ENCODE data around the gene BMERB1.
"Not testable (repeated sequence)": the region's sequence is repeated elsewhere in the genome, so short reads cannot be mapped to it uniquely, and the experiment has no call there.

The BMERB1 gene

GRCh38 chr16:15597822-15598647 lies 163.6 kb downstream of the BMERB1 start:
- no peak for DNase-seq

DNA sequence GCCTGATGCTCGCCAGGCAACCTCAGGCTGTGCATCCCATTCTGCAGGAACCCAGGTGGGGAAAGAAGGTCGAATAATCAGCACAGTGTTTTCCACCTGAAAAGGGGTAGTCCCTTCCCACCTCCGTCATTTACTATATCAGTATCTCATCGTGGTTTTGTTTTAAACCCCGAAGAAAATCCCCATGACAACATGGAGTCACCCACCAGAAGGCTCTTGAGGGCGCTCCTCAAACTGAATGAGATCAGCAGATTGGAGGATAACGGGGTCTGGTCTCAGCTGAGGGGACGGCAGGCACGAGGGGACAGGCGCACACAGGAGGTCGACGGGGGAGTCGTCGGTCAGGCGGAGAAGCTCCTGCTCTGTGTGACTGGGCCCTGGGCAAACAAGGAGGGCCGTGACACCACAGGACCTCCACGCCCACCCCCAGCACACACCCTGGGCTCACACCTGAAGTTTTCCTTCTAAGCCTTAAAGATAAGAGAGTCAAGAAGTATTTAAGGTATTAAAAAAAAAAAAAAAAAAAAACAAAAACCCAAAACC lies 164.3 kb downstream of the BMERB1 start:
- DNase-seq, result no peak

- DNase-seq, result no peak
These were observed 165.1 kb downstream of the BMERB1 start for GRCh38 chr16:15599303-15600070.

DNA sequence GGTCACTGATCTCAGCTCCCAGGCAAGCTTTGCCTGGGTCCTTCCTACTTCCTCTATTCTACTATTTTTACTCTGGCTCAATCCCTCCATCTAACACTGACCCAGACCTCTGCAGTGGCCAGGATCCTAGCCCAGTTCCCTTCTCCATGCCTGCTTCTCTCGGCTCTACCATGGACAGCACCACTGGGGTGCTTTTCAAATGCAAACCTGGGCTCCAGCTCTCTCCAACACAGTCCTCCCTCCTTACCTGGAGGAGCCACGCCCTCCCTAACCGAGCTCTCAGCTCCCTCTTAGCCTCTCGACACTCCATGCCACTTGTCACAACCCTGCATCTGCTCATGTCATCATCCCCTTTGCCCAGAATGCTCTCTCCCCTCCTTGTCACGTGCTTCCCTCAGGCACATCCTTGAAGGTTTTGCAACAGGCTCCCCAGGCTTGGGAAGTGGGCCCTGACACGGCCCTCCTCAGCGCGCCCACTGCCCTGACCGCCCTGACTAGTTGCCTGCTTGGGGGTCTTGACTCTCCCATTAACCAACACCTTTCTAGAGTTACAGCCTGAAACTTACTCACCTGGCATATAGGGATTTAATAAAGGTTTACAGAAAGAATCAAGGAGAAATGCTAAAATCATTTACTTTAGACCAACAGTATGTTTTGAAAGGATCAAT lies 167.0 kb downstream of the BMERB1 start:
- no peak for DNase-seq

- DNase-seq, result no peak
These were observed 168.1 kb downstream of the BMERB1 start for GRCh38 chr16:15602285-15603044.

DNA sequence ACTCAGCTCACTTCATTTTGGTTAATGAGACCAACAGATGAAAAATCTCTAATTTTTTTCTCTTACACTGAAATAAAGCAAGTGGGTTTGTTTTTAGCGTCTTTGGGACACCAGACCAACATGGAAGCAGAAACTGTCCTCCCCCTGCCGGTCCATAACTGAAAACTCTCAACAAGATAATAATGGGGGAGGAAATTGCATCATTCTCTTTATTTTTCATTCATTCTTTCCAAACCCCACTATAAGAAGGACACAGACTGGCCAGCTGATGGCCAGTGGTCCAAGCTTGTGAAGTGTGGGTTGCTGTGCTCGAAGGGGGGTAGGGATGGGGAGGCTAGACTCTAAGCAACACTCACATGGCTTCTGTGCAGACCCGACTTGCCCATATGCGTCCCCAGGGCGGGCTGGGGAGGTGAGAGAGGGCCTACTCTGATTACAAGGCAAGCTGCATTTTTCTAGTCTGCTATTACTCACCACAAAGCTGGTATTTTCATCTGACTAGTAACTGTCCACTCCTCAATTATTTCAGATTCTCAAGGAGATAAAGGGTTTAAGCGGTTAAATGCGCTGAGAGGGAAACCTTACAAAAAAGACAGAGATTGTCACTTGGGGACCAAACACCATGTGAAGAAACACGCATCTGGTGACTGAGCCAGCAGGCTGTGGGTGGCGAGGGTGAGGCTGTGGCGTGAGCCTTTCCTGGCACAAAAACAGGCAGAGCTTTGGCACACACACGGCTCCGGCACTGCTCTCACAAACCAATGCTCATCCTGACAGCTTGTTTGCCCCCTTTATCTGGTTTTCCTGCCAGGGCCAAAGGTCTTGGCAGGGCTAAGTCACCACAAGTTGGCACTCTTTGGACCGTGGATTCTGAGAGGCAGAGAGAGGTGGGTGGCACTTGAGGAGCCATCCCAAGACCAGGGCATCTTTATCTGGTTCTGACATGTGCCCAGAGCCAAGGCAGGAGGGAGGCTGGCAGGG lies 170.4 kb downstream of the BMERB1 start:
- no peak for DNase-seq

- no peak for DNase-seq
These were observed 171.6 kb downstream of the BMERB1 start for GRCh38 chr16:15605839-15606517.

DNA sequence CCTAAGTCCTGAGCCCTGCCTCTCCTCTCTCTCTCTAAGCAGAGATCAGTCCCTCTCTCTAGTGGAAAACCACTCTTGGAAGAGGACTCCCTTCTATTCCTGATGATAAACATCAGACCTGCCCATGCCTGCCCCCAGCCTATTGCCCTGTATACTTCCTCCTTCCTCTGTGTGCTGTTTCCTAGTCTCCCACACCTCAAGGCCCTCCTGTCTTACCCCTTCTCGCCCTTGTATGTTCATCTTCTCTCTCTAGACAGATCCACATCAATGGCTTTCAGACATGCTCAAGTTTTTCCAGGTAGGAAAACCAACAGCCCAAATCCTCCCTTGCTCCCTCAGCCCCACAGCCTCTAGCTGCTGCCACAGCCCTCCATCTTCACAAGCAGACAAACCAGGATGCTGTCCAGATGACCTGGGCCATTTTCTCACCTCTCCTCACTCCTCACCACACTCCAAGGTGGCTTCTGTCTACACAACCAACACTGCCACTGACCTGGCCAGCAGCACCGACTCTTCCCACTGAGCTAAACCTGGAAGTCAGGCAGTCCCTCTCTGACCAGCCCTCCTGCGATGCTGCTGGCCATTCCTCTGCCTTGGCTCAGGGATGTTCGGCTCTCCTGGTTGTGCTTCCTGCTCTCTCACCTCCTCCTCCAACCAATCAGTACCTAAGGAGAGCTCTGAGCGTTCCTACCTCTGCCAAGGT lies 172.3 kb downstream of the BMERB1 start:
- DNase-seq, result no peak

DNA sequence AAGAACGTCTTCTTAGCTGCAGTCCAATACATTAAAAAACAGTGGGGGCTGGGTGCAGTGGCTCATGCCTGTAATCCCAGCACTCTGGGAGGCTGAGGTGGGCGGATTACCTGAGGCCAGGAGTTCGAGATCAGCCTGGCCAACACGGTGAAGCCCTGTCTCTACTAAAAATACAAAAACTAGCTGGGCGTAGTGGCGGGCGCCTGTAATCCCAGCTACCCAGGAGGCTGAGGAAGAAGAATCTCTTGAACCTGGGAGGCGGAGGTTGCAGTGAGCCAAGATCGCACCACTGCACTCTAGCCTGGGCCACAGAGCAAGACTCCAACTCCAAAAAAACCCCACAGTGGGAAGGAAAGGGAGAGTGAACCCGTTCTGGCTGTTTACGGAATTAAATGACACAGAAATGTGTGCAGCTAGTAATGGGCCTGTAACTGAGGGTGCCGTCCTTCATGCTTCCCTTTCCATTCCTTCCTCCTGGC lies 172.9 kb downstream of the BMERB1 start:
- not testable (repeated sequence) for DNase-seq

GRCh38 chr16:15607700-15608396 lies 173.5 kb downstream of the BMERB1 start:
- DNase-seq, result no peak

- no peak for DNase-seq
These were observed 174.3 kb downstream of the BMERB1 start for GRCh38 chr16:15608398-15609285.

GRCh38 chr16:15609286-15609649 lies 174.9 kb downstream of the BMERB1 start:
- DNase-seq, result no peak

- no peak for DNase-seq
These were observed 176.0 kb downstream of the BMERB1 start for GRCh38 chr16:15610369-15610871.

DNA sequence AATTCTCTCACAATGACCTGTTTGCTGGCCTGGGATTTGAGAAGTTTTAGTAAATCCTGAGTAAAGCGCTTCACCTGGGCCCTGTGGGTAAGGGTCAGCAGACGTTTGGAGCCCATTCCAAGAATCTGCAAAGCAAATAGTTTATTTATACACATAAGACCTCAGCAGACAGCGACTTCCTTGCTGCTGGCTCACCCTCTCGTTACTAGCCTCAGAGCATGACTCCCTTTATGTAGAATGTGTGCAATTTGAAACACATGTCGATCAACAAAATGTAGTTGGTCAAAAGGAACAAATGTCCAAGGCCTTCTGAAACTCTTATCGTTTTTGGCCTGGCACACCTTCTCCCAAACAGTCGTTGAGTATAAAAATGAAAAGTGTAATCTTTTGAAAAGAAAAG lies 177.2 kb downstream of the BMERB1 start:
- no peak for DNase-seq

DNA sequence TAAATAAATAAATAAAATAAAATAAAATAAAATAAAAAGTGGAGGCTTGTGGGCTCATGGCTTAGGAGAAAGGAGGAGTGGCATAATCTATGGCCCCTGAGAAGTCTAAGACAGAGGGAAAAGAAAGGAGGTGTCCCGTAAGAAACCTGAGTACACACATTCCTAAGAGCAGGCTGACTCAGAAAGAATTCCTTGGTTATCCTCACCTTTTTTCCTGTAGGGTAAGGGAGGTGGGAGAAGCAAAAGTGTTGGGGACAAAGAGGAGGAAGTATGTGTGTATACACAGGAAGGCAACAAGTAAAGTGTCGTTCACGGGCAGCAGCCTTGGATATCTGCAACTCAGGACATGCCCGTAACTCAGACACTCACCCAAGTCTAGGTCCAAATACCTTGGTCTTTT lies 179.3 kb downstream of the BMERB1 start:
- DNase-seq, result no peak

DNA sequence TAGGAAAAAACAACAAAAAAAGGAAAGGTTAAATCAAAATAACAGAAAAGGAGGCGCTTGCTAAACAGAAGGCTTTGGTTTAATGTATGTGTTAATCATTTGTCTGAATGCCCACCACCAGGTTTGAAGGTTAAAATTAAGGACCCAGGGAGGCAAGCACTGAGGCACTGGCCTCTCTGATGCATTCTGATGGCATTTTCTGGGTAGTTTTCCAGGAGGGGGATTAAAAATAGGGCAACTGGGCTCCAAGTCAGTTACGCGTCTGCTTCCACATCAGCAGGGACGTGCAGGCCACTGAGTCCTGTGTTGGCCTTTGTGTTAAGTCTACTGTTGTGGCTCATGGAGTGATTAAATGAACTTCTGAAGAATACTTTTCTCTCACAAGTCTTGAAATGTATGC lies 181.6 kb downstream of the BMERB1 start:
- no peak for DNase-seq

GRCh38 chr16:15616475-15617165 lies 182.2 kb downstream of the BMERB1 start:
- DNase-seq, result no peak
